Ishikawa (cell line): ENCODE measurements around the gene C1QL3.

ENCODE experiments used
- CEBPB ChIP-seq: IDR thresholded peaks from 2 replicates; pipeline ENCODE4 v1.6.1; 2012
- EP300 ChIP-seq: IDR thresholded peaks from 2 replicates; pipeline ENCODE4 v1.6.1; 2012; ENCODE audit warnings: borderline replicate concordance
- RAD21 ChIP-seq: IDR thresholded peaks from 2 replicates; pipeline ENCODE4 v1.6.1; 2012; ENCODE audit warnings: low read depth
- REST ChIP-seq: IDR thresholded peaks from 2 replicates; pipeline ENCODE4 v1.6.1; 2012; ENCODE audit warnings: low read depth, mild to moderate bottlenecking
- TAF1 ChIP-seq: IDR thresholded peaks from 2 replicates; pipeline ENCODE4 v1.6.1; 2012; ENCODE audit warnings: low read depth, mild to moderate bottlenecking
- USF1 ChIP-seq: IDR thresholded peaks from 2 replicates; pipeline ENCODE4 v1.6.1; 2012
- YY1 ChIP-seq: IDR thresholded peaks from 2 replicates; pipeline ENCODE4 v1.6.1; 2012; ENCODE audit warnings: low read depth
- ZBTB7A ChIP-seq: IDR thresholded peaks from 2 replicates; pipeline ENCODE4 v1.6.1; 2012; ENCODE audit warnings: low read depth

- no peak for TF ChIP-seq EP300
- TF ChIP-seq YY1, result no peak
- no peak for TF ChIP-seq CEBPB
- TF ChIP-seq REST, result no peak
- no peak for TF ChIP-seq RAD21
- TF ChIP-seq USF1, result no peak
- TF ChIP-seq ZBTB7A, result no peak
- no peak for TF ChIP-seq TAF1
These were observed 55.7 kb downstream of the C1QL3 start for GRCh38 chr10:16466001-16466400.
